Right lobe of liver (tissue), 6 donors: Measurements from ENCODE around the gene WAC. TPM values are rescaled to one million over a fixed set of nuclear protein-coding genes. Genes with fewer than 3 reads are reported as not detected.

ENCODE experiments used
- ATAC-seq, 4 donors: fragments of 200-7000 bp; cut with Tn5 transposase; one replicate each; pipeline ENCODE4 v1.9.1; 2020; ENCODE audit warnings: mild to moderate bottlenecking in 4 of 4, moderate library complexity in 4 of 4
- DNase-seq, 3 donors: peaks; one replicate each; pipeline ENCODE4 v3.0.0-alpha.2; 2020
- H3K27ac ChIP-seq, 3 donors: fragments of 200-600 bp; one replicate each; pipeline ENCODE4 v1.8.0; 2022
- H3K27me3 ChIP-seq, 2 donors: fragments of 200-600 bp; one replicate each; pipeline ENCODE4 v1.8.0; 2022
- H3K36me3 ChIP-seq, 4 donors: fragments of 200-600 bp; sonication (generic) in 1 of 4; one replicate each; pipeline versions ENCODE4 v1.5.1 to v1.8.0; 2017 to 2022; ENCODE audit warnings: control low read depth in 1 of 4
- H3K4me1 ChIP-seq, 4 donors: fragments of 200-600 bp; sonication (generic) in 1 of 4; one replicate each; pipeline versions ENCODE4 v1.5.1 to v1.8.0; 2017 to 2022; ENCODE audit warnings: control low read depth in 1 of 4
- H3K4me3 ChIP-seq, 3 donors: fragments of 200-600 bp; one replicate each; pipeline ENCODE4 v1.8.0; 2022
- H3K9me3 ChIP-seq, 4 donors: fragments of 200-600 bp; sonication (generic) in 1 of 4; one replicate each; pipeline versions ENCODE4 v1.5.1 to v1.8.0; 2017 to 2022; ENCODE audit warnings: control low read depth in 1 of 4
- CTCF ChIP-seq, 4 donors: fragments of 200-600 bp in 3 of 4; fragments of 450-650 bp in 1 of 4; IDR thresholded peaks; one replicate each; pipeline versions ENCODE4 v1.5.1 to v1.8.0; 2016 to 2022; ENCODE audit warnings: antibody characterized with exemption in 4 of 4, mild to moderate bottlenecking in 2 of 4
- POLR2A ChIP-seq: fragments of 450-650 bp; IDR thresholded peaks from one replicate; pipeline ENCODE4 v1.6.1; 2017; ENCODE audit warnings: antibody characterized with exemption, mild to moderate bottlenecking
- WGBS: methylation state at CpG from one replicate; pipeline ENCODE4 v1.1.6; 2018; ENCODE audit warnings: low coverage, low lambda C conversion rate; ENCODE audit not compliant: insufficient coverage; ENCODE audit errors: missing lambda C conversion rate; 5-methylcytosine and 5-hydroxymethylcytosine counted together
- intact Hi-C, 2 donors: fragments of 100-400 bp; cut with DNase I; formaldehyde crosslinking; loops; one replicate each; pipeline versions ENCODE4 v1.11.2 to v1.14.1; 2022
- total RNA-seq, 6 experiments: library from RNA; depleted of rRNA in 2 of 6; stranded (reverse); fragments of >200 nt in 2 of 6; fragmentation: NEBNext Ultra II Directional in 3 of 6; extraction: Animal tissue kit (Norgen Biotek cat#: 25700) in 3 of 6; gene quantifications; one replicate each; pipeline versions ENCODE4 v1.1.0 to v1.2.4, GENCODE V29; 2016 to 2023
- donor health status: DM: no; HTN: yes; CAD: no.
- donor health status: DM: no; HTN: no; CAD: no.
- donor health status: DM: no; HTN: no; CAD: no.
- donor health status: DM: no; HTN: yes; CAD: no.
- donor health status: DM: no; HTN: yes; CAD: no.

The WAC gene
- total RNA-seq, 6 experiments from 2014 or later = 34.3 to 52.4 (median 48.9) TPM

GRCh38 chr10:28561531-28561930 is 28.6 kb downstream of the WAC start:
- ATAC-seq (no peak), DNase-seq (no peak)
- Histone ChIP-seq H3K36me3 (no peaks in the 10 kb centered on the region), H3K27me3 (no peaks in the 10 kb centered on the region), H3K27ac (no peak overlapping the region), H3K4me1 (peaks cover 0 to 16% (median 2%) of the 10 kb centered on the region in 4 donors), H3K4me3 (no peak overlapping the region), H3K9me3 (no peaks in the 10 kb centered on the region)
- no peak for TF ChIP-seq CTCF (IDR thresholded peaks at IDR 0.05)
- TF ChIP-seq POLR2A = no peak
- intact Hi-C loops = no loop called here
- WGBS = 97% methylated on average over 10 of the region's 10 CpGs

GRCh38 chr10:28564905-28565304 is 32.0 kb downstream of the WAC start:
- peaks cover 0 to 25% (median 0%) of the 10 kb centered on the region in 4 donors for H3K4me1 ChIP-seq

GRCh38 chr10:28566458-28567015 is 33.6 kb downstream of the WAC start:
- H3K4me3 ChIP-seq = no peak overlapping the region
- H3K9me3 ChIP-seq = no peaks in the 10 kb centered on the region
- 88% methylated on average over 1 of the region's 1 CpG for WGBS
- DNase-seq = no peak
- intact Hi-C loops = no loop called here
- no peak for TF ChIP-seq POLR2A
- no peak for TF ChIP-seq CTCF (IDR thresholded peaks at IDR 0.05)
- peak in 3 of 4 donors; percentile 23 to 40 (median 27) for ATAC-seq
- H3K36me3 ChIP-seq = no peaks in the 10 kb centered on the region
- H3K4me1 ChIP-seq = peaks cover 0 to 25% (median 0%) of the 10 kb centered on the region in 4 donors
- H3K27ac ChIP-seq = no peak overlapping the region
- H3K27me3 ChIP-seq = no peaks in the 10 kb centered on the region

More at GRCh38 chr10:28564905-28565304, 32.0 kb downstream of the WAC start:
- DNase-seq = no peak
- Histone ChIP-seq H3K27ac (no peak overlapping the region), H3K27me3 (no peaks in the 10 kb centered on the region), H3K9me3 (no peaks in the 10 kb centered on the region), H3K4me3 (no peak overlapping the region), H3K36me3 (no peaks in the 10 kb centered on the region)
- 58% methylated on average over 6 of the region's 6 CpGs for WGBS
- no peak for TF ChIP-seq CTCF (IDR thresholded peaks at IDR 0.05)
- no peak for TF ChIP-seq POLR2A
- intact Hi-C loops = no loop called here
- no peak for ATAC-seq

GRCh38 chr10:28569506-28570159 is 36.7 kb downstream of the WAC start:
- Histone ChIP-seq H3K4me3 (no peak overlapping the region), H3K4me1 (peaks cover 0 to 25% (median 0%) of the 10 kb centered on the region in 4 donors)
- intact Hi-C loops = no loop called here

More at GRCh38 chr10:28569506-28570159, 36.7 kb downstream of the WAC start:
- no peak for TF ChIP-seq CTCF (IDR thresholded peaks at IDR 0.05)
- TF ChIP-seq POLR2A = no peak
- 33% methylated on average over 3 of the region's 3 CpGs for WGBS
- no peaks in the 10 kb centered on the region for H3K9me3 ChIP-seq
- no peaks in the 10 kb centered on the region for H3K27me3 ChIP-seq
- peak; percentile 71 to 91 (median 82) for ATAC-seq
- H3K36me3 ChIP-seq = no peaks in the 10 kb centered on the region
- H3K27ac ChIP-seq = no peak overlapping the region
- DNase-seq = no peak
